ENCODE measurements around the gene DNAJB6.

GRCh38 chr7:157466867-157467261 lies 130.1 kb downstream of the DNAJB6 start:
- TF ChIP-seq POLR2A (IDR thresholded peaks at IDR 0.05): no peak
- TF ChIP-seq CTCF (IDR thresholded peaks at IDR 0.05): no peak
- no peak for TF ChIP-seq POLR2AphosphoS5 (IDR thresholded peaks at IDR 0.05; ENCODE audit: insufficient read depth in 1 of 2, low read depth in 1 of 2)

Measured in vagina (tissue), 2 donors.